ENCODE data around the gene MEN1.

GRCh38 chr11:64803158-64803845 is 7.0 kb downstream of the MEN1 start, which contains the start of gene MAP4K2:
- no peak for TF ChIP-seq EZH2 (IDR thresholded peaks at IDR 0.05; ENCODE audit: insufficient read depth, poor library complexity, severe bottlenecking)
- TF ChIP-seq EZH2phosphoT487 (IDR thresholded peaks at IDR 0.05; ENCODE audit: insufficient read depth, low read depth) = no peak
